Measurements from ENCODE around the gene AMMECR1. TPM values are rescaled to one million over a fixed set of nuclear protein-coding genes. Genes with fewer than 3 reads are reported as not detected.

Gene AMMECR1
- total RNA-seq, 1 donor from 2014 or later: 3.0 TPM

DNA sequence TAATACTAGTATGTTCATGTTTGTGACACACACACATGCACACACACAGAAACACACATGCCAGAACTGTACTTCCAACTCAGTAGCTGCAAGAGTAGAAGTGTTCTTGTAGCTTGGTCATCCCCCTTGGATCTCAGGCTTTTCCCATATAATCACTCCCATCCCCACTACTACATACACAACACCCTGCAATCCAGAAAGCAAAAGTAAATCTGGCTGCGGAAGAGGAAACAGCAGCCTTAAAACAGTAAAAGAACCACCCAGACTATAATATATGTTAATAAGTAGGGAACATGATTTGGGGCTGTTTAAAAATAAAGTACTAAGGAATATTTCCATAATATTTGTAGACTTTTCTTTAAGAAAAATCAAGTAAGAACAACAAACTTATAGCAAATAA, 103.2 kb downstream of the AMMECR1 start:
- DNase-seq (ENCODE audit: low spot score) (no peak), ATAC-seq (no peak)

DNA sequence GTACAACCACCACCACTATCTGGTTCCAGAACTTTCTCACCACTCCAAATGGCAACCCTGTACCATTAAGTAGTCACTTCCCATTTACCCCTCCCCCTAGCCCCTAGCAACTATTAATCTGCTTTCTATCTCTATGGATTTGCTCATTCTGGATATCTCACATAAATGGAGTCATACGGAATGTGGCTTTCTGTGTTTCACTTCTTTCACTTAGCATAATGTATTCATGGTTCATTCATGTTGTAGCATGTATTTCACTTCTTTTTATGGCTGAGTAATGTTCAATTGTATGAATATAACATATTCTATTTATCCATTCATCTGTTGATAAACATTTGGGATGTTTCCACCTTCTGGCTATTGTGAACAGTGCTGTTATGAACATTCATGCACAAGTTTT, 104.7 kb downstream of the AMMECR1 start:
- no peak for DNase-seq (ENCODE audit: low spot score)
- no peak for ATAC-seq

DNA sequence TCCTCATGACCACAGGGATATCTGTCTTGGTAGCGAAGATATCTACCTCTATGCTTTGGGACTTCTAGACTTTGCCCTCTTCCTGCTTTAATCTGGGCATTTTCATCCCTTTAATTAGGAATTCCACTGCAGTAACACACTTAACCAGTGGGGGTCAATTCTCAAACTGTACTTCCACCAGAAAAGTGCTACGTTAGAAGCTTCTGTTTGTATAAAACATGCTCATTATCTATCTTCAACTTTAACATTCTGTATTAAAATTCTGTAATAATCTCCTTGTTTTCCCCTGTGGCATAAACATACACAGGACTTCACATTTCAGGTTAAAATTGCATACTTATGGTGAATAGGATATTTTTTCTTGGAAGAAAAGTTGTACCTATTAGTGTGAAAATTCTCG, 105.6 kb downstream of the AMMECR1 start:
- DNase-seq (ENCODE audit: low spot score) (no peak), ATAC-seq (no peak)

DNA sequence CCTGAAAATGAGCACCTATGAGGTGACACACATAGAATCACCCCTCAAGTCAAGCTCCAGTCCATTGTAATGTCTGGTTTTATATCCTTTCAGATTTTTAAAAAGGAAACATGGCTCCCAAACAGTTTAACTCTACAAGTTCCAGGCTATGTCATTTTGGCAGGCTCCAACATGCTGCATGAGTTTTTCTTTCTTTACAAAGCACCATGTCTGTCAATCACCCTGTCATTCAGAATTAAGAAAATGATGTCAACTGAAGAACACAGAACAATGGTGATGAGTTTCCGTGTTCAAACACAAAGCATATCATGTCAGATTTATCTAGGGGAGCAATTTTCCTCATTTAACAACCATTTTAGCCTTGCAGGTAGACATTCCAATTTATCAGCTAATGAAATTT, 106.5 kb downstream of the AMMECR1 start:
- no peak for ATAC-seq
- DNase-seq (ENCODE audit: low spot score): no peak

DNA sequence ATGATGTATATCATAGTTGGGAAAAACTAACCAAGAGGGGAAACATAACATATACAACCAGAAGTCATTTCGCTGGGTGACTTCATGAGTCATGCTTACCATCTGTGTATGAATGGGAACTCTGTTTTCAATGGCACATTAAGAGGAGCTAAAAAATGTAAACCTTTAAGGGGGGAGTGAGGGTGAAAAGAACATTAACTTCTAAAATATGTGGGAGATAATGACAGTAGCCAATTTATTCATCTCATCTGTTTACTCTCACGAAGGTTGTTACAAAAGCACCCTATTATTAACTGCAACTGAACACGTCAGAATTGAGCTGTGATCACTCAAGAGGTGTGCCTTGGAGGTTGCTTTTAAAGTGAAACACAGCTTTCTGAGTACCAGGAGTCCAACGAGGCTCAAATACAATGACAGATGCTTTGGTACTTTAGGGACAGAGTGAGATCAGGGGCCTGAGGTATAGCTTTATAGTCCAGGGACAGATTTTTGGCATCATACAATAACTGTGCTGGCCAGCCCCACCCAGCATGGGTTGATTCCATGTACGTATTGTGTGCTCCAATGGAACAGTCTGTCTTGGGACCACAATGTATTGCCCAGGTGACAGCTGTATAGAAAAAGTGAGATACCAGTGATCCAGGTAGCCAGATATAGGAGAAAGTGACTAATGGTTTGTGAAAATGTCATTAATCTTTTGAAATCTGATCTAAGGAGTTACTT, 107.3 kb downstream of the AMMECR1 start:
- DNase-seq (ENCODE audit: low spot score) (no peak), ATAC-seq (no peak)

DNA sequence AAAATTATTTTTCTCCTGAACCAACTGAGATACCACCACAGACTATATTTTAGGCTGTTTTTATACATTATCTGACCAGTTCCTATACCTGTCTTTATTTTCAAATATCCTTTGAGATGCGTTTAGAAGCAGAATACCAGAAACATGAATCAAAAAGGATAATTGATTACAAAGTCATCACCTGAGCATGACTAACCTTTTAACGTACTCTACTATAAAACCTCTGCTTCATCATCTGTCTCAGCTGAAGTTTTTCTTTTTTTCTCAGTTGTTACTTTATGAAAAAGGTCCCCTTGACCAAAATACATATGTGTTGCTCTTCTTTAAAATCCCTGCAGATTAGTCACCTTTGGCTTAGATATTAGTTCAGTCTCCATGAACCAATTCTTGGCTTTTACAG, 109.8 kb downstream of the AMMECR1 start:
- ATAC-seq: no peak

DNA sequence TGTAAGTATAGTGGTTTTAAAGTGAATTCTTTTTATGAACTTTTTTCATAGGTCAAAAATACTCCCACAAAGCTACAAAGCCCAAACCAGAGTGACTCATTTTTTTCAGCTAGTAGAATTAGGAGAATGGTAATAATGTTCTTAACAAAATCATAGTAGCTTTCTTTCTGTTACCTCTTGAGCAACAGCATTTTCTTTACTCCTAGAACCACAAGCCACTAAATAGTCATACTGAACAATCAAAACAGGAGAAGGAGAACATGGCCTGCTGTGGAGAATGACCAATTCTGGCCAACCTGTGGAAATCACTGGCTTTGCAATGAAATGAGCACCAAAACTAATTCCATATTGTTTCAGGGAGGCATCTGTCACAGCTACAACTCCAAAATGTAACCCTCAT, 112.9 kb downstream of the AMMECR1 start:
- DNase-seq (ENCODE audit: low spot score): no peak

More for the DNA sequence above, 109.8 kb downstream of the AMMECR1 start:
- no peak for DNase-seq (ENCODE audit: low spot score)

DNA sequence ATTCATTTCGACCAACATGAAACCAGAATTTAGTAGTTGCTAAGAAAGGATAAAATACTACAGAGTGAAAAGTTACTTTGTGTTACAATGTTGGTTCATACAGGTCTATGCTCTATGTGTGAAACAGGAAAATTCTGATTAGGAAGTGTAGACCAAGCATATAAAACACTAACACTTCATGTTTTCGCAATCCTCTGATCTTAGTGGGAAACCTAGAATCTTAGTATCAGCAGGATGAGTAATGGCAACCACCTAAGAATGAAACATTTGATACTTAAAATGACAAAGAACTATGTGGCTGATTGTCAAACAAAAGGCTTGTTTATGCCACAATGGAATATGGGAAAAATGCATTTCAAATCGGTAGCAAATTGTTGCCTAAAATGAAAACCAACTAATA, 116.1 kb downstream of the AMMECR1 start:
- DNase-seq (ENCODE audit: low spot score) (no peak), ATAC-seq (no peak)

More for the DNA sequence above, 112.9 kb downstream of the AMMECR1 start:
- no peak for ATAC-seq

DNA sequence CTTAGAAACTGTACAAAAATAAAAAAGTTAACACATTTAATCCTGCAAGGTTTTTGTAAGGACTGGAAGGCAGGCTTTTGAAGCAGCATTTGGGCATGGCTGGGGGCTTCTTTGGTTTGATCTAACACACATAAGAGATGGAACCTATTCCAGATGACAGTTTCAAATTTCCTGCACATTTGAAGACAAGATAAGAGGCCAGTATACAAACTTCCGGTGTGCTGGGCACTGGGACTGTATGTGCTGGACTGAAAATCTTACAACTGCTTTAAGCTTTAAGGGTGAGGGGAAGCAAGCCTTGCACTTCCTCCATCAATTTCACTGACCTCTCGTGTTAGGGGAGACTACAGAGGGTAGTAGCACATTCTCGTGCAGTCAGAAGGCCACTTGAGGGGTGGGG, 122.9 kb downstream of the AMMECR1 start:
- DNase-seq (ENCODE audit: low spot score): no peak
- ATAC-seq: no peak

DNA sequence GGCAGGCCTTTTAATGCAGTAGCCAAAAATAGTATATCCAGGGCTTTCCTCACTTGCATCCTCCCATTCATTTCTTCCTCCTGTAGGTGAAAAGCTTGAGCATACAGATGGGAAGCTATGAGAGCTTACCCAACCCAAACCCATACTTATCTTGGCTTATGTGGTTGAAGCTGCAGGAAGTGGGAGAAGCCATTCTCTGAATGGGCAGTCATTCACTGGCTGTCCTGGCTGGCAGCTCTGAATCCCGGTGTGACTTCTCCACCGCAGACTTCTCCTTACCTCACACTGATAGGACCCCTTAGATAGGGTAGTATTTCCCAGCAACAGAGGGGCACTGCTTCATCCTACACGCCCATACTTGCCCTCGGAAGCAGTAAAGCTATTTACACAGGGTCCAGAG, 125.4 kb downstream of the AMMECR1 start:
- no peak for ATAC-seq
- DNase-seq (ENCODE audit: low spot score): no peak

DNA sequence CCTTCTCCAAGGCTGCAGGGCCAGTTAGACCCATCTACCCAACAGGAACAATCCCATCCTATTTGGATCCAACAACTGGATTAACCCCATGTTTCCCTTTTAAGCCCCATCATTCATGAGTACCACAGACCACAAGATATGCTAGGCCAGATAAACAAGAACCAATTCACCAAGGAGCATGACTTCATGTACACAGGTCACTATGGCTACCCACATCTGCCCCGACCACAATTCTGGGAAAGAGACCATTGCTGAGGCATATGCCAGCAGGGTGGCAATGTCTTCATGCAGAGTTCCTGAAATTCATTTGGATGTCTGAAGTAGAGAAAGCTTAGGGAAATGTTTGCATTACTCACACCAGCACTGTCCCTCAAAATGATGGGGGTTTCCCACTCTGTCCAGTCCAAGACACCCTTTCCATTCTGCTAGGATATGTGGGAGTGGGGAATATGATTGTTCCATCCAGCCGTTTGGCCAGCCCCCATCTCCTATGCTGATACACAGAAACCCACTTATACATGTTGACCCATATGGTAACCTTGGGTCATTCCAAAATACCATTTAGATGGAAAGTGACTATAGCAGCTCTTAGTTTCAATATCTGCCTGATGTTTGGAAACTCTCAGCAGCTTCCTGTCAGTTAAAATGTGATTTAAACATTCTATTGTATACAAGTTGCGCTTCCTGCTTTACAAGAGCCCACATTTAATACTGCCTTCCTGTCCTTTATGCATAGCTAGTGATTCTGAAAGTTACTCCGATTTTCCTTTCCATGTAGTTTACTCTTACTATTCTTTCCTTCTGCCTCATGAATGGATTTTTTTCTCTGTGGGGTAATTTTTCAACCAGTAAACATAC, 129.0 kb downstream of the AMMECR1 start:
- no peak for DNase-seq (ENCODE audit: low spot score)
- no peak for ATAC-seq

DNA sequence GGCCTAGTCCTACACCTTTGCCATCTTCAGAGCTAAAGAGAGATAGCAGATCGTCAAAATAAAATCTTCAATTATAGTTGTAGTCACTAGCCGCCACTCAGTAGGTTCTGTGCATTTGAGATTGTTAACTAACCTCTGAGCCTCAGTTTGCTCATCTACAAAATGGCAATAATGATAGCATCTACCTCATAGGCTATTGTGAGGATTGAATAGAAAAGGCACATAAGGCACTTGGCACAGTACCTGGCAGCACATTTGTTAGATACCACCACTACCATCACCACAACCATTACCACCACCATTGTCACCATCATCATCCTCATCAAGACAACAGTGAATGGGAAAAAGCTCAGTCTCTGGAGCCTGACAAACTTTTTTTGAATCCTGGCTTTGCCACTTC, 134.6 kb downstream of the AMMECR1 start:
- DNase-seq (ENCODE audit: low spot score) (no peak), ATAC-seq (no peak)

DNA sequence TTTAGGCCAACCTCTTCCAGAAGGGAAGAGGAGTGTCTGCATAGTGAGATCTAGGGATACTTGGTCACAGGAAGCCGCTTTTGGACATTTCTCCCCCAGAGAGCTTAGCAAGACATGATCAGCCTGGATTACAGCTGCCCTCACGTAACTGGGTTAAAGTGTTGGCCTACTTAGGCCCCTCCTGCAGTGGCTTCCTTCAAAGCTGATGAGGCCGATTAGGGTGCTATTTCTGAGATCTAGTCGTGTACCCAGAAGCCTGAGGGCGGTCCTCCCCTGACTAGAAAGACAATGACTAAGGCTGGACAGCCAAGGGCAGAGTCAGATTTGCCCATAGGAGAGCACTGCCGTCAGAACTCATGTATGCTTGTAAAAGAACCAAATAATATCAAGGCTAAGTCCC, 135.0 kb downstream of the AMMECR1 start:
- DNase-seq (ENCODE audit: low spot score) (no peak), ATAC-seq (no peak)

DNA sequence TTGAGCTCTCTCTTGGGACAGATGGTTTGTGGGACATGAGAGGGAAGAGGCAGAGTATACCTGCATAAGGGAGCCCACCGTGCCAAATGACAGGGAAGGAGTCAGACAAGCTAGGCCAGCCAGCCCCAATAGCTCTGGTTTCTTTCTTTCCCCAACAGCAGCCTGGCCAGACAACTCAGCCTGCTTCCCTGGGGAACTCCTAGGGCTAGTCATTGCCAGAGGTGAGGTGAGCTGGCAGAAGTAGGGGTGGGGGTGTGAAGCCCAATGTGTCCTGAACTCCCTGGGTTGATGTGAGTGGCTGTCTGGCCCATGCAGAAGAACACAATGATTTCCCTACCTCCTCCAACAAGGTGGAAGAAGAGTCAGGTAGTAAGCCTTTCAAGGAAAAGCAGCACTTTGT, 135.5 kb downstream of the AMMECR1 start:
- ATAC-seq (no peak), DNase-seq (ENCODE audit: low spot score) (no peak)

DNA sequence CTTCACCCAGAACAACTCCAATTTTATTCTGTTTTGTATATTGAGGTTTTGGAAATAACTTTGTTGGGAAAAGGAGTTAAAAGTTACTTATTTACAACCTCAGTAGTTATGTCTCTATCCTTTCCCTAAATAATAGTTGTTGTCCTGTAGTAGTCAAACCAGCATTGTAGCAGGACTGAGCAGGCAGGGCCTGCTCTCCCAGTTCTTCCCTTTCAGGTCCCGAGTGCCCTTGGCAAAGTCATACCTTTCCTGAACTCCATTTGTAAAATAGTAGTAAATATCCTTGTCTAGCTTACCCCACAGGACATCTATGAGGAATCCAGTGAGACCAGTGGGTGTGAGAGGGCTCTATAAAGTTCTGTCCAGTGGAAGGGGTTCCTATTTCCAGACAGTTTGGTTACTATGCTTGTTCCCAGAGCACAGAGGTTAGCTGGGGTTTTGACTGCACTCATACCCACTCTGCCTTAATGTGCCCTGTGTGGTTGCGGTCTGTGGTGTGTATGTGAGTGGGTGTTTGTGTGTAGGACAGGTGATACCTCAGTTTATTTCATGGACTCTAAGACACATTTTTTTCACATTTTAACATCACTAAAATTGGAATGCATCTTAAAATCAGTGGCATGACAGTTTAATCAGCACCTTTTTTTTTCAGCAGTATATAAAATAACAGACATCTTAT, 136.3 kb downstream of the AMMECR1 start:
- no peak for DNase-seq (ENCODE audit: low spot score)
- no peak for ATAC-seq

DNA sequence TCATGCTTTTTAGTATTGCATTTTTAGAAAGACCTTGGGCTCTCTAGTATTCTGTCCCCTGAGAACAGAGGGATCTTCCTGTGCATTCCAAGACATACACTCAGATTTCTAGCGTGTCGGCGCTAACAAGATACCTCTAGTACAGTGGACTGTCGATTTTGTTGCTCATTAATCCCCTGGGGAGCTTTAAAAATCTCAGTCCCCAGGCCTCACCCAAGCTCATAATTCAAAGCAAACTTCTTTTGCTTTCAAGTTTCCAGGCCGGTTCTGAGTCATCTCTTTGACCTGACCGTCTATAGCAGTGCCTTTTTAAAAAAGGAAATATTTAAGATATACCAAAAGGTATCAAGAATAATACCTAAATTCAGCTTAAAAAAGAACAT, 137.0 kb downstream of the AMMECR1 start:
- DNase-seq (ENCODE audit: low spot score) (no peak), ATAC-seq (no peak)

DNA sequence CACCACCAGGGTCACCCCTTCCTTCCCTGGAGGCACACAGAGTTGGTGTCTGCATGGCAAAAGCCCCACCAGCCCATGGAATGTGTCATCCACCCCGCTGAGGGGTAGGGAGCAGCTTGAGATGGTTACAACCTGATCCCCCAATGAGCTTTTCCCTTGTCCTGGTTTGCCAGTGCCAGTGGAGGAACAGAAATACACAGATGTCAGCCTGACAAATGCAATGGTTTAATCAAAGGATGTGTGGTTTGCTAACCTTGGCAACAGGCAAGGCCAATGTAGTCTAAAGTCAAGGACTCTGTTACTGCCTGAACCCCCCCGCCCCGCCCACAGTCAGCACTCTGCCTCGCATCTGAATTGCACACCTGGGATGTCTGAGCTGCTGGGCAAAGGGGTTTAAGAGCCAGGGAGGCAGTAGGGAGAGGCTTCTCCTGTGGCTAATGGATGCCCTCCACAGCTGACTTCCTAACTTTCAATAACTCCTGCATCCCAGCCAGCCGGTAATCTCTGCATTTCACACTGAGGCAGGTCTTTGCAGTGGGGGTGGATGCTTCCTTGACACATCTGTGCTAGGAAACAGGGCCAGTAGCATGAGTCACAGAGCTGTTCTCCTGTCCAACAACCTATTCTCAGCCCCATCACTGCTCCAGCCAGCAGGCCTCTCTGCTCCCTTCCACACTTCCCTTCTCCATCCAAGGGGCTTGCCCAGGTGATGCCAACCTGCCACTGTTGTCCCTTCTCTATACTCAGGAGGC, 137.5 kb downstream of the AMMECR1 start:
- ATAC-seq (no peak), DNase-seq (ENCODE audit: low spot score) (no peak)

DNA sequence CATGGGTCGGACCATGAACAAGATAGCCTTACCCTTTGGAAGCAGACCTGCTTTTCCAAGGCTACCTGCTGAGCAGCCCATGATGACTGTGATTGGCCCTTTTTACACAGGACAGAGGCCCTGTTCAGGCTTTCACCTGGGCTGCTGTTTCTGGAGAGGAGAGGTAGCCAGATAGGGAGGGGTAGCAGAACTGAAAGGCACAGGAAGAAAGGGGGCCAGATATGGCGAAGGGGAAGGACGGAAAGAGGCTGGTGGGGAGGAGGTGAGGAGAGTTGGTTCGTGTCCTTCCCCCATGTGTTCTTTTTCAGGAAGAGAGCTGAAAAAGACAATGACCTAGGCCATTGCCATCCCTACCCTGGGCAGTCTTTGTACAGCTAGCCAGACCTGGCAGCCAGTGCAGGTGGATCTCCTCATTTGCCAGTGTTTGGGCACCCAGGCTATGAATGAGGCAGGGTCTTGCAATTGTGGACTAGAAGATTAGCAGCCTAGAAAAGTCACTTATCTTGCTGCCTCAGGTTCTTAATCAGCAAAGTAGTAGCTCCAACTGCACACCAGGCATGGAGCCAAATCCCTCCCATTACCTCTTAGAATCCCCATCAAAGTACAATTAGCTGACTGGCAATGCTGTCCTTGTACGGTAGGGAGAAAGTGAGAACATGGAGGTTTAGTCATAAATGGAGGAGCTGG, 139.6 kb downstream of the AMMECR1 start:
- DNase-seq (ENCODE audit: low spot score) (no peak), ATAC-seq (no peak)

DNA sequence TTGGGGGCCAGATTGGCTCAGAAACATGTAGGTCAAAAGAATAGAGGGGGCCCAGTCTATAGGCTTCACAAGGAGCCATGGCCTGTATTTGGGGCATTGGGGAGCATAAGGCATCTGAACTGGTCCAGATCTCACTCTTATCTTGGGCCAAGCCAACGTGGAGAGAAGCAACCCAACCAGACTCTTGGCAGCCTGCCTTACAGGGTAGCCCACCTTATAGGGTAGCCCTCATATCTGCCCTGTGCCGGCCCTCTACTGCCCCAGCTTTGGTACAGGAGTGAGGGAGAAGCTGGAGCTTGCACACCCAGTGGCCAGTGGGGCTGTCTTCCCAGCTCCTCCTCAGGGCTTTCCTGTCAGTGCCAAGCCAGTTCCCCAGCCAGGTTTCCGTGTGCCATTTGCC, 142.2 kb downstream of the AMMECR1 start:
- DNase-seq (ENCODE audit: low spot score) (no peak), ATAC-seq (no peak)

DNA sequence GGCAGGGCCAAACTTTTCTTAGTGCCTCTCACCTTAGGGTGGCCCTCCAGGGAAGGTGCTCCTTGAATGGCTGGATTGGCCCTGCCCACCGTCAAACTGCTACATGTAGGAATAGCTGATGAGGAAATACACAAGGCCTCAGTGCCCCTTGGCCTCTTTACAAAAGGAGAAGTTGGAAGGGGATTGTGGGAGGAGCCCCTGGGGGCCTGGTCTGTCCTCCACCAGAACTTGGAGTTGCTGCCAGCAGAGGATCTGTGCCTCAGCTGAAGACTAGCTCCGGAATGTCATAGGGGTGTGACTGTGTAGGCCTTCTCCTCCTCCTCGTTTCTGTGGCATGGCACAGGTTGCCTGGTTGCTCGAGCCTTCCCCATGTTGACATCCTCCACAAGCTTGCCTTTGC, 142.7 kb downstream of the AMMECR1 start:
- ATAC-seq (no peak), DNase-seq (ENCODE audit: low spot score) (no peak)
